Urothelium cell line (cell line): ENCODE results near the gene GNAO1.
A peak's percentile ranks its signal among the peaks of the same experiment; 100 is the strongest.

Source experiments
- DNase-seq: peaks from one replicate; pipeline ENCODE4 v3.0.0; 2011; ENCODE audit warnings: low spot score, mixed read lengths
- FAIRE-seq: peaks from 2 replicates; lab custom pipeline; 2011; peaks lifted over from hg19 to GRCh38; lab: Jason Lieb, UNC

The GNAO1 gene

GRCh38 chr16:56197192-56197992 is 6.1 kb downstream of the GNAO1 start:
- FAIRE-seq (no peak), DNase-seq (no peak)

- FAIRE-seq (no peak), DNase-seq (no peak)
Observed at GRCh38 chr16:56198006-56198754, 6.9 kb downstream of the GNAO1 start.

GRCh38 chr16:56198755-56199114 is 7.4 kb downstream of the GNAO1 start:
- no peak for DNase-seq
- FAIRE-seq: no peak

- DNase-seq (no peak), FAIRE-seq (no peak)
Observed at GRCh38 chr16:56199164-56199563, 7.9 kb downstream of the GNAO1 start.

GRCh38 chr16:56201030-56201429 is 9.7 kb downstream of the GNAO1 start:
- DNase-seq (no peak), FAIRE-seq (no peak)

- DNase-seq (peak; percentile 50), FAIRE-seq (no peak)
Observed at GRCh38 chr16:56202036-56202435, 10.7 kb downstream of the GNAO1 start.

- DNase-seq: peak; percentile 26
- FAIRE-seq: no peak
Observed at GRCh38 chr16:56203052-56203451, 11.8 kb downstream of the GNAO1 start.

GRCh38 chr16:56204816-56205215 is 13.5 kb downstream of the GNAO1 start:
- FAIRE-seq: no peak
- no peak for DNase-seq

- no peak for FAIRE-seq
- no peak for DNase-seq
Observed at GRCh38 chr16:56206951-56207350, 15.7 kb downstream of the GNAO1 start.

- DNase-seq (no peak), FAIRE-seq (no peak)
Observed at GRCh38 chr16:56207421-56207820, 16.1 kb downstream of the GNAO1 start.

- DNase-seq (peak; percentile 29), FAIRE-seq (no peak)
Observed at GRCh38 chr16:56211435-56211981, 20.2 kb downstream of the GNAO1 start.

- FAIRE-seq (no peak), DNase-seq (peak; percentile 19)
Observed at GRCh38 chr16:56212144-56212543, 20.9 kb downstream of the GNAO1 start.

GRCh38 chr16:56221995-56222394 is 30.7 kb downstream of the GNAO1 start:
- DNase-seq: no peak

GRCh38 chr16:56222474-56222997 is 31.2 kb downstream of the GNAO1 start:
- FAIRE-seq (no peak), DNase-seq (no peak)

More at GRCh38 chr16:56221995-56222394, 30.7 kb downstream of the GNAO1 start:
- no peak for FAIRE-seq

GRCh38 chr16:56225017-56225742 is 33.9 kb downstream of the GNAO1 start:
- DNase-seq: no peak
- no peak for FAIRE-seq

GRCh38 chr16:56226187-56226586 is 34.9 kb downstream of the GNAO1 start:
- DNase-seq (no peak), FAIRE-seq (no peak)

- DNase-seq (no peak), FAIRE-seq (no peak)
Observed at GRCh38 chr16:56226845-56227525, 35.7 kb downstream of the GNAO1 start.

- FAIRE-seq (no peak), DNase-seq (no peak)
Observed at GRCh38 chr16:56227936-56228335, 36.6 kb downstream of the GNAO1 start.

- no peak for FAIRE-seq
- no peak for DNase-seq
Observed at GRCh38 chr16:56228476-56228875, 37.2 kb downstream of the GNAO1 start.

GRCh38 chr16:56233795-56234566 is 42.7 kb downstream of the GNAO1 start:
- FAIRE-seq (no peak), DNase-seq (no peak)
